IMR-90 (cell line): ENCODE data around the gene TP53TG3E. TPM values are rescaled to one million over a fixed set of nuclear protein-coding genes. Genes with fewer than 3 reads are reported as not detected.
"Not testable (repeated sequence)": the region's sequence is repeated elsewhere in the genome, so short reads cannot be mapped to it uniquely, and the experiment has no call there.

Source experiments
- ATAC-seq: fragments of 200-7000 bp; cut with Tn5 transposase; 2 replicates; pipeline ENCODE4 v1.9.1; 2020; ENCODE audit warnings: low read depth, mild to moderate bottlenecking, moderate library complexity
- Bru-seq: library from RNA; stranded (reverse); fragments of 400-500 nt; gene quantifications from one replicate; lab custom pipeline; 2021; lab: Mats Ljungman, UMichigan
- BruChase-seq, 2 experiments: library from RNA; stranded (reverse); fragments of 400-500 nt; gene quantifications; one replicate each; lab custom pipeline; 2021; lab: Mats Ljungman, UMichigan
- BruUV-seq: library from RNA; stranded (reverse); fragments of 400-500 nt; replicated peaks from 2 replicates; lab custom pipeline; 2021; lab: Mats Ljungman, UMichigan
- CTCF ChIA-PET: fragments of 300-600 bp; formaldehyde crosslinking; extraction: SDS; loops from one replicate; lab custom pipeline; 2021; ENCODE audit warnings: antibody characterized with exemption; lab: Yijun Ruan, JAX
- POLR2A ChIA-PET: fragments of 300-600 bp; sonication (Branson Sonifier 250); formaldehyde crosslinking; loops from one replicate; lab custom pipeline; 2022; ENCODE audit warnings: antibody characterized with exemption; ENCODE audit not compliant: unreplicated experiment; lab: Charles Lee
- DNase-seq: peaks from one replicate; pipeline ENCODE4 v3.0.0; 2013
- H2AFZ ChIP-seq: replicated peaks from 2 replicates; pipeline ENCODE3; 2013; ENCODE audit warnings: low read length, mild to moderate bottlenecking; ENCODE audit not compliant: poor library complexity
- H2AK5ac ChIP-seq: 2 replicates; pipeline ENCODE4 v1.6.1; 2013; ENCODE audit warnings: low read depth, low read length, inconsistent platforms
- H2AK9ac ChIP-seq: replicated peaks from 2 replicates; pipeline ENCODE3; 2013; ENCODE audit warnings: mild to moderate bottlenecking, low read depth, low read length, moderate library complexity; ENCODE audit not compliant: poor library complexity
- H2BK120ac ChIP-seq: 2 replicates; pipeline ENCODE4 v1.6.1; 2013; ENCODE audit warnings: low read depth, low read length, inconsistent platforms
- H2BK15ac ChIP-seq: 3 replicates; pipeline ENCODE4 v1.6.1; 2013; ENCODE audit warnings: low read depth, low read length, inconsistent platforms
- H2BK20ac ChIP-seq: 2 replicates; pipeline ENCODE4 v1.6.1; 2013; ENCODE audit warnings: low read depth, mild to moderate bottlenecking, inconsistent platforms, low read length, moderate library complexity
- H2BK5ac ChIP-seq: 2 replicates; pipeline ENCODE4 v1.6.1; 2013; ENCODE audit warnings: mild to moderate bottlenecking, low read depth, low read length, inconsistent platforms; ENCODE audit not compliant: poor library complexity, severe bottlenecking
- H3K14ac ChIP-seq: replicated peaks from 2 replicates; pipeline ENCODE4 v1.6.1; 2013; ENCODE audit warnings: low read depth, low read length, inconsistent platforms
- H3K18ac ChIP-seq: 2 replicates; pipeline ENCODE4 v1.6.1; 2013; ENCODE audit warnings: low read depth, low read length, control low read depth
- H3K23ac ChIP-seq: 2 replicates; pipeline ENCODE4 v1.6.1; 2013; ENCODE audit warnings: low read depth, low read length, inconsistent platforms
- H3K27ac ChIP-seq: 2 replicates; pipeline ENCODE4 v1.5.1; 2013; ENCODE audit warnings: mild to moderate bottlenecking, control low read depth, low read length; ENCODE audit not compliant: insufficient read depth
- H3K27me3 ChIP-seq: 2 replicates; pipeline ENCODE4 v1.6.1; 2013; ENCODE audit warnings: low read length; ENCODE audit not compliant: control insufficient read depth, insufficient read depth
- H3K36me3 ChIP-seq: 2 replicates; pipeline ENCODE4 v1.6.1; 2013; ENCODE audit warnings: low read length, mixed read lengths; ENCODE audit not compliant: control insufficient read depth, insufficient read depth
- H3K4ac ChIP-seq: 2 replicates; pipeline ENCODE4 v1.6.1; 2013; ENCODE audit warnings: low read depth, low read length, inconsistent platforms
- H3K4me1 ChIP-seq: 2 replicates; pipeline ENCODE4 v1.6.1; 2013; ENCODE audit warnings: low read length, mixed read lengths; ENCODE audit not compliant: control insufficient read depth, insufficient read depth
- H3K4me2 ChIP-seq: 2 replicates; pipeline ENCODE4 v1.6.1; 2013; ENCODE audit warnings: low read depth, mild to moderate bottlenecking, control low read depth, low read length, moderate library complexity
- H3K4me3 ChIP-seq: 2 replicates; pipeline ENCODE4 v1.5.1; 2013; ENCODE audit warnings: low read depth, mild to moderate bottlenecking, control low read depth, low read length, moderate library complexity; ENCODE audit not compliant: insufficient read depth
- H3K56ac ChIP-seq: 2 replicates; pipeline ENCODE4 v1.6.1; 2013; ENCODE audit warnings: low read length, inconsistent platforms; ENCODE audit not compliant: insufficient read depth; ENCODE audit errors: extremely low read depth
- H3K79me1 ChIP-seq, 2 experiments: 2 replicates each; pipeline ENCODE4 v1.6.1; 2013; ENCODE audit warnings: low read length in 2 of 2, inconsistent platforms in 1 of 2, low read depth in 1 of 2
- H3K9ac ChIP-seq: 2 replicates; pipeline ENCODE4 v1.6.1; 2013; ENCODE audit warnings: low read depth, low read length, control low read depth
- H3K9me1 ChIP-seq: 2 replicates; pipeline ENCODE4 v1.6.1; 2013; ENCODE audit warnings: low read length, inconsistent platforms; ENCODE audit not compliant: insufficient read depth
- H3K9me3 ChIP-seq: 2 replicates; pipeline ENCODE4 v1.6.1; 2013; ENCODE audit warnings: low read length; ENCODE audit not compliant: control insufficient read depth, insufficient read depth
- H4K20me1 ChIP-seq: 2 replicates; pipeline ENCODE4 v1.6.1; 2013; ENCODE audit warnings: low read length, inconsistent platforms; ENCODE audit not compliant: insufficient read depth
- H4K5ac ChIP-seq: 2 replicates; pipeline ENCODE4 v1.6.1; 2013; ENCODE audit warnings: mild to moderate bottlenecking, low read depth, low read length, control low read depth
- H4K8ac ChIP-seq, 2 experiments: 2 replicates each; pipeline ENCODE4 v1.6.1; 2013; ENCODE audit warnings: low read depth in 2 of 2, low read length in 2 of 2, control low read depth in 1 of 2, inconsistent platforms in 1 of 2
- H4K91ac ChIP-seq: 2 replicates; pipeline ENCODE4 v1.6.1; 2013; ENCODE audit warnings: low read depth, low read length, inconsistent platforms; ENCODE audit not compliant: insufficient read depth
- WGBS, 2 experiments: methylation state at CpG; one replicate each; pipeline versions ENCODE4 v1.1.5 to v1.1.7; 2013; ENCODE audit warnings: missing lambda C conversion rate in 2 of 2; ENCODE audit not compliant: insufficient read length in 1 of 2; ENCODE audit errors: extremely low coverage in 2 of 2; 5-methylcytosine and 5-hydroxymethylcytosine counted together
- dilution Hi-C: fragments of 300-500 bp; cut with HindIII; formaldehyde crosslinking; loops from one replicate; pipeline ENCODE4 v1.14.3; 2018; ENCODE audit warnings: low sequenced_read_pairs; ENCODE audit not compliant: unreplicated experiment
- in situ Hi-C: fragments of 300-500 bp; cut with MboI; formaldehyde crosslinking; loops from 3 replicates; pipeline ENCODE4 v1.14.3; 2019; ENCODE audit warnings: low sequenced_read_pairs, inconsistent platforms, mixed read lengths
- intact Hi-C: fragments of 100-400 bp; cut with micrococcal nuclease; formaldehyde crosslinking; loops from 2 replicates; pipeline ENCODE4 v1.10.0; 2022
- long read RNA-seq: library from polyadenylated mRNA; unstranded; transcript quantifications from one replicate; pipeline ENCODE4 v2.0.0, GENCODE V29; 2021; ENCODE audit not compliant: unreplicated experiment
- polyA plus RNA-seq, 3 experiments: library from polyadenylated mRNA; depleted of rRNA; stranded (reverse); fragments of >200 nt; gene quantifications; 2 replicates each; pipeline ENCODE4 v1.2.3, GENCODE V29; 2012; ENCODE audit warnings: low replicate concordance in 1 of 3
- total RNA-seq: library from RNA; depleted of rRNA; stranded (reverse); fragments of >200 nt; gene quantifications from 2 replicates; pipeline ENCODE4 v1.2.3, GENCODE V29; 2012; rRNA removed

Gene TP53TG3E, protein sequence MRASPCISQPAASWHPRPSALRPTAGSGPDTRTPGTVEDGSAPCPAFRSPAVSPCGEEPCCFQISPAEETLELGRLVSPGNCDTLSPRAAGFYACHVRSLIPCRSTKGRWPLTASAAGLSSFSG
- not detected in 2 replicates for total RNA-seq
- 0.03 TPM in 1 of 2 replicates, not detected in the other for polyA plus RNA-seq (2012; rRNA removed)
- not detected in 2 replicates for polyA plus RNA-seq (2012; cell fraction: cytosol; rRNA removed)
- polyA plus RNA-seq (2012; cell fraction: nucleus; rRNA removed; ENCODE audit: low replicate concordance) = not detected in 2 replicates
- Bru-seq, nascent RNA = not detected
- not detected for BruChase-seq, experiment 1, labeled RNA remaining after a 6-hour chase
- not detected for BruChase-seq, experiment 2, labeled RNA remaining after a 2-hour chase
- long read RNA-seq = 0 reads

DNA sequence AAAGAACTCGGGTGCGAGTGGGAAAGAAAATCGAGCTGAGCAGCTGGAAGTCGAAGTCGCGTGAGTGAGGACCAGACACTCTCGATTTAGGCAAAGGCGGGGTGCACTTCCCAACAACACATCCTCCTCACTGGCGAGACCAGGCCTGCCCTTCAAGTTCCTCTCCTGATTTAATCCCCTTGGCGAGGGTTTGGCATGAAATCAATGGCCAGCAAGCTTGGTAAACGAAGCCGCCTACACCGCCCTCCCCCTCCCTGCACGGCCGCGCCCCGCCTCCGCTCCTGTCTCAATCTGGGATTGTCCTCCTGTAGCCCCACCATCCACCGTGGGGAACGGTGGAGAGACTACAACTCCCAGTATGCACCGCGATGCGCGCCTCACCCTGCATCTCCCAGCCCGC lies at the start of gene TP53TG3E:
TSS of gene TP53TG3E (plus strand) at position 301 of the 400 bp plus-strand sequence. CDS start at position 369, 68 bp downstream.
- H3K14ac ChIP-seq, H3K18ac ChIP-seq, H3K27ac ChIP-seq, H3K79me1 ChIP-seq, H3K4me3 ChIP-seq, H3K4me2 ChIP-seq, H2BK20ac ChIP-seq, H4K20me1 ChIP-seq, POLR2A ChIA-PET, H4K5ac ChIP-seq, intact Hi-C loops, H3K9me1 ChIP-seq, ATAC-seq, H2AK9ac ChIP-seq, dilution Hi-C loops, H3K27me3 ChIP-seq, H3K9me3 ChIP-seq, H2BK5ac ChIP-seq, H3K9ac ChIP-seq, H2AK5ac ChIP-seq, H3K23ac ChIP-seq, CTCF ChIA-PET, H2BK120ac ChIP-seq, H4K8ac ChIP-seq, H2BK15ac ChIP-seq, H4K91ac ChIP-seq, H2AFZ ChIP-seq, in situ Hi-C loops, H3K56ac ChIP-seq, H3K4me1 ChIP-seq, BruUV-seq, H3K4ac ChIP-seq, DNase-seq, H3K36me3 ChIP-seq: not testable (repeated sequence)
- WGBS, 2 experiments = no CpG with 5 or more reads among the region's 25 CpGs

DNA sequence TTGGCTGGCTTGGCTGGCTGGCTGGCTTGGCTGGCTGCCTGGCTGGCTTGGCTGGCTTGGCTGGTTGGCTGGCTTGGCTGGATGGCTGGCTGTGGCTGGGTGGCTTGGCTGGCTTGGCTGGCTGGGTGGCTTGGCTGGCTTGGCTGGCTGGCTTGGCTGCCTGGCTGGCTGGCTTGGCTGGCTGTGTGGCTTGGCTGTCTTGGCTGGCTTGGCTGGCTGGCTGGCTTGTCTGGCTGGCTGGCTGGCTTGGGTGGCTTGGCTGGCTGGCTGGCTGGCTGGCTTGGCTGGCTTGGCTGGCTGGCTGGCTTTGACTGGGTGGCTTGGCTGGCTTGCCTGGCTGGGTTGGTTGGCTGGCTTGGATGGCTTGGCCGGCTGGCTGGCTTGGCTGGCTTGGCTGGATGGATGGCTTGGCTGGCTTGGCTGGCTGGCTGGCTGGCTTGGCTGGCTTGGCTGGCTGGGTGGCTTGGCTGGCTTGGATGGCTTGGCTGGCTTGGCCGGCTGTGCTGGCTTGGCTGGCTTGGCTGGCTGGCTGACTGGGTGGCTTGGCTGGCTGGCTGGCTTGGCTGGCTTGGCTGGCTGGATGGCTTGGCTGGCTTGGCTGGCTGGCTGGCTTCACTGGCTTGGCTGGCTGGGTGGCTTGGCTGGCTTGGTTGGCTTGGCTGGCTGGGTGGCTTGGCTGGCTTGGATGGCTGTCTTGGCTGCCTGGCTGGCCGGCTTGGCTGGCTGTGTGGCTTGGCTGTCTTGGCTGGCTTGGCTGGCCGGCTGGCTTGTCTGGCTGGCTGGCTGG lies 32.3 kb downstream of the TP53TG3E start:
- H3K27me3 ChIP-seq, H4K91ac ChIP-seq, H2BK20ac ChIP-seq, DNase-seq, POLR2A ChIA-PET, H3K4me3 ChIP-seq, dilution Hi-C loops, H4K5ac ChIP-seq, H2BK5ac ChIP-seq, H3K9ac ChIP-seq, H4K8ac ChIP-seq, H2AFZ ChIP-seq, H2BK120ac ChIP-seq, H3K36me3 ChIP-seq, H2AK5ac ChIP-seq, BruUV-seq, H3K9me1 ChIP-seq, in situ Hi-C loops, H2AK9ac ChIP-seq, H3K23ac ChIP-seq, H3K18ac ChIP-seq, CTCF ChIA-PET, H2BK15ac ChIP-seq, intact Hi-C loops, H3K27ac ChIP-seq, H3K79me1 ChIP-seq, H3K56ac ChIP-seq, H4K20me1 ChIP-seq, H3K14ac ChIP-seq, H3K4me1 ChIP-seq, H3K4ac ChIP-seq, ATAC-seq, H3K4me2 ChIP-seq: not testable (repeated sequence)
- 59% methylated on average over 3 of the region's 4 CpGs; no CpG with 5 or more reads in 1 of the 2 experiments for WGBS, 2 experiments
- peaks cover 15% of the 10 kb centered on the region for H3K9me3 ChIP-seq
